ENCODE measurements around the gene COLGALT1.

COLGALT1 gene

GRCh38 chr19:17552735-17553134 lies 2.7 kb upstream of the COLGALT1 start (continued):
- TF ChIP-seq ZBTB21 (tag by site-specific recombination; IDR thresholded peaks at IDR 0.05) (0 out of 2 replicates have a peak, but pooled peaks have one; percentile 16), ZNF292 (tag by site-specific recombination; IDR thresholded peaks at IDR 0.05; ENCODE audit: borderline replicate concordance, low read depth) (0 out of 2 replicates have a peak, but pooled peaks have one; percentile 31), ZNF629 (tag by site-specific recombination; IDR thresholded peaks at IDR 0.05) (0 out of 2 replicates have a peak, but pooled peaks have one; percentile 34), ZNF664 (tag by site-specific recombination; IDR thresholded peaks at IDR 0.05) (peak; percentile 59; the same call in 1 of the 2 replicates), ZXDB (tag by site-specific recombination; IDR thresholded peaks at IDR 0.05) (peak; percentile 61; the same call in 1 of the 2 replicates)
- TF ChIP-seq, protein P1, sequence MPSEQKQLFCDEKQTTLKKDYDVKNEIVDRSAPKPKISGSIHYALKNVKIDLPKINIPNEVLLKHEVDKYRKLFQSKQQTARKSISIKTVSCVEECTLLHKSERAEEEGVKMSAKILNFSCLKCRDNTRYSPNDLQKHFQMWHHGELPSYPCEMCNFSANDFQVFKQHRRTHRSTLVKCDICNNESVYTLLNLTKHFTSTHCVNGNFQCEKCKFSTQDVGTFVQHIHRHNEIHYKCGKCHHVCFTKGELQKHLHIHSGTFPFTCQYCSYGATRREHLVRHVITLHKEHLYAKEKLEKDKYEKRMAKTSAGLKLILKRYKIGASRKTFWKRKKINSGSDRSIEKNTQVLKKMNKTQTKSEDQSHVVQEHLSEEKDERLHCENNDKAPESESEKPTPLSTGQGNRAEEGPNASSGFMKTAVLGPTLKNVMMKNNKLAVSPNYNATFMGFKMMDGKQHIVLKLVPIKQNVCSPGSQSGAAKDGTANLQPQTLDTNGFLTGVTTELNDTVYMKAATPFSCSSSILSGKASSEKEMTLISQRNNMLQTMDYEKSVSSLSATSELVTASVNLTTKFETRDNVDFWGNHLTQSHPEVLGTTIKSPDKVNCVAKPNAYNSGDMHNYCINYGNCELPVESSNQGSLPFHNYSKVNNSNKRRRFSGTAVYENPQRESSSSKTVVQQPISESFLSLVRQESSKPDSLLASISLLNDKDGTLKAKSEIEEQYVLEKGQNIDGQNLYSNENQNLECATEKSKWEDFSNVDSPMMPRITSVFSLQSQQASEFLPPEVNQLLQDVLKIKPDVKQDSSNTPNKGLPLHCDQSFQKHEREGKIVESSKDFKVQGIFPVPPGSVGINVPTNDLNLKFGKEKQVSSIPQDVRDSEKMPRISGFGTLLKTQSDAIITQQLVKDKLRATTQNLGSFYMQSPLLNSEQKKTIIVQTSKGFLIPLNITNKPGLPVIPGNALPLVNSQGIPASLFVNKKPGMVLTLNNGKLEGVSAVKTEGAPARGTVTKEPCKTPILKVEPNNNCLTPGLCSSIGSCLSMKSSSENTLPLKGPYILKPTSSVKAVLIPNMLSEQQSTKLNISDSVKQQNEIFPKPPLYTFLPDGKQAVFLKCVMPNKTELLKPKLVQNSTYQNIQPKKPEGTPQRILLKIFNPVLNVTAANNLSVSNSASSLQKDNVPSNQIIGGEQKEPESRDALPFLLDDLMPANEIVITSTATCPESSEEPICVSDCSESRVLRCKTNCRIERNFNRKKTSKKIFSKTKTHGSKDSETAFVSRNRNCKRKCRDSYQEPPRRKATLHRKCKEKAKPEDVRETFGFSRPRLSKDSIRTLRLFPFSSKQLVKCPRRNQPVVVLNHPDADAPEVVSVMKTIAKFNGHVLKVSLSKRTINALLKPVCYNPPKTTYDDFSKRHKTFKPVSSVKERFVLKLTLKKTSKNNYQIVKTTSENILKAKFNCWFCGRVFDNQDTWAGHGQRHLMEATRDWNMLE (tag by site-specific recombination; conservative IDR thresholded peaks at IDR 0.05; ENCODE audit: low read depth) = peak; percentile 87

GRCh38 chr19:17553256-17553655 lies 2.2 kb upstream of the COLGALT1 start:
- Histone ChIP-seq H3K4me1 (ENCODE audit: control insufficient read depth, insufficient read depth, low read length) (no peaks in the 10 kb centered on the region; the same call in 1 of the 2 replicates), H3K4me3 (ENCODE audit: low read depth, low read length) (no peak overlapping the region), H3K27ac (ENCODE audit: extremely low read depth, low read depth, low read length) (no peak overlapping the region), H3K36me3 (ENCODE audit: control insufficient read depth in 2 of 2, insufficient read depth in 1 of 2, low read length in 2 of 2) (peaks cover 0 to 6% of the 10 kb centered on the region in 2 experiments; a peak in 1 of 3 replicates), H3K9me3 (ENCODE audit: control insufficient read depth, insufficient read depth, low read depth, low read length) (no peaks in the 10 kb centered on the region)
- ChIA-PET POLR2A (interaction anchor here (0.6 to 1.0 kb wide), 2 partner anchors 20 to 53 kb away, joined by 4 read pairs; no protein-coding TSS in a partner anchor), CTCF (interaction anchor here (0.6 to 1.8 kb wide), 7 partner anchors 20 to 272 kb away, joined by 3 to 6 read pairs (median 4); partner anchors contain the start of gene PGLS)
- TF ChIP-seq, protein P2, sequence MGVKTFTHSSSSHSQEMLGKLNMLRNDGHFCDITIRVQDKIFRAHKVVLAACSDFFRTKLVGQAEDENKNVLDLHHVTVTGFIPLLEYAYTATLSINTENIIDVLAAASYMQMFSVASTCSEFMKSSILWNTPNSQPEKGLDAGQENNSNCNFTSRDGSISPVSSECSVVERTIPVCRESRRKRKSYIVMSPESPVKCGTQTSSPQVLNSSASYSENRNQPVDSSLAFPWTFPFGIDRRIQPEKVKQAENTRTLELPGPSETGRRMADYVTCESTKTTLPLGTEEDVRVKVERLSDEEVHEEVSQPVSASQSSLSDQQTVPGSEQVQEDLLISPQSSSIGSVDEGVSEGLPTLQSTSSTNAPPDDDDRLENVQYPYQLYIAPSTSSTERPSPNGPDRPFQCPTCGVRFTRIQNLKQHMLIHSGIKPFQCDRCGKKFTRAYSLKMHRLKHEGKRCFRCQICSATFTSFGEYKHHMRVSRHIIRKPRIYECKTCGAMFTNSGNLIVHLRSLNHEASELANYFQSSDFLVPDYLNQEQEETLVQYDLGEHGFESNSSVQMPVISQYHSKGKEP (tag by site-specific recombination; IDR thresholded peaks at IDR 0.05) = peak; percentile 52; the same call in 1 of the 2 replicates
- TF ChIP-seq SALL2 (tag by site-specific recombination; IDR thresholded peaks at IDR 0.05; ENCODE audit: borderline replicate concordance) = no peak
- no peak for TF ChIP-seq TCF7L2 (IDR thresholded peaks at IDR 0.05; ENCODE audit: borderline replicate concordance, low read depth, low read length)
- no peak for TF ChIP-seq ZNF19 (tag by site-specific recombination; IDR thresholded peaks at IDR 0.05; ENCODE audit: low read depth)
- no peak for TF ChIP-seq PRDM2 (tag by site-specific recombination; IDR thresholded peaks at IDR 0.05; ENCODE audit: borderline replicate concordance)
- no peak for TF ChIP-seq ZNF624 (tag by site-specific recombination; IDR thresholded peaks at IDR 0.05)
- no peak for TF ChIP-seq ZNF416 (tag by site-specific recombination; IDR thresholded peaks at IDR 0.05)
- TF ChIP-seq ZNF48 (tag by site-specific recombination; IDR thresholded peaks at IDR 0.05) = no peak
- no peak for TF ChIP-seq ZNF549 (tag by site-specific recombination; IDR thresholded peaks at IDR 0.05)
- TF ChIP-seq TRIM28 (IDR thresholded peaks at IDR 0.05; ENCODE audit: borderline replicate concordance, low read length) = no peak
- TF ChIP-seq WT1 (tag by site-specific recombination; IDR thresholded peaks at IDR 0.05) = no peak
- TF ChIP-seq, protein P3, sequence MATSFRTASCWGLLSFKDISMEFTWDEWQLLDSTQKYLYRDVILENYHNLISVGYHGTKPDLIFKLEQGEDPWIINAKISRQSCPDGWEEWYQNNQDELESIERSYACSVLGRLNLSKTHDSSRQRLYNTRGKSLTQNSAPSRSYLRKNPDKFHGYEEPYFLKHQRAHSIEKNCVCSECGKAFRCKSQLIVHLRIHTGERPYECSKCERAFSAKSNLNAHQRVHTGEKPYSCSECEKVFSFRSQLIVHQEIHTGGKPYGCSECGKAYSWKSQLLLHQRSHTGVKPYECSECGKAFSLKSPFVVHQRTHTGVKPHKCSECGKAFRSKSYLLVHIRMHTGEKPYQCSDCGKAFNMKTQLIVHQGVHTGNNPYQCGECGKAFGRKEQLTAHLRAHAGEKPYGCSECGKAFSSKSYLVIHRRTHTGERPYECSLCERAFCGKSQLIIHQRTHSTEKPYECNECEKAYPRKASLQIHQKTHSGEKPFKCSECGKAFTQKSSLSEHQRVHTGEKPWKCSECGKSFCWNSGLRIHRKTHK (tag by site-specific recombination; IDR thresholded peaks at IDR 0.05) = no peak
- TF ChIP-seq, protein P4, sequence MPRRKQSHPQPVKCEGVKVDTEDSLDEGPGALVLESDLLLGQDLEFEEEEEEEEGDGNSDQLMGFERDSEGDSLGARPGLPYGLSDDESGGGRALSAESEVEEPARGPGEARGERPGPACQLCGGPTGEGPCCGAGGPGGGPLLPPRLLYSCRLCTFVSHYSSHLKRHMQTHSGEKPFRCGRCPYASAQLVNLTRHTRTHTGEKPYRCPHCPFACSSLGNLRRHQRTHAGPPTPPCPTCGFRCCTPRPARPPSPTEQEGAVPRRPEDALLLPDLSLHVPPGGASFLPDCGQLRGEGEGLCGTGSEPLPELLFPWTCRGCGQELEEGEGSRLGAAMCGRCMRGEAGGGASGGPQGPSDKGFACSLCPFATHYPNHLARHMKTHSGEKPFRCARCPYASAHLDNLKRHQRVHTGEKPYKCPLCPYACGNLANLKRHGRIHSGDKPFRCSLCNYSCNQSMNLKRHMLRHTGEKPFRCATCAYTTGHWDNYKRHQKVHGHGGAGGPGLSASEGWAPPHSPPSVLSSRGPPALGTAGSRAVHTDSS (tag by site-specific recombination; IDR thresholded peaks at IDR 0.05) = no peak
- TF ChIP-seq ZNF133 (tag by site-specific recombination; IDR thresholded peaks at IDR 0.05) = no peak
- TF ChIP-seq ZNF132 (tag by site-specific recombination; IDR thresholded peaks at IDR 0.05; ENCODE audit: borderline replicate concordance) = no peak
